Neuron (in vitro differentiated cells): Measurements from ENCODE around the gene MIOX.

Experiments used
- H2AFZ ChIP-seq: one replicate; pipeline ENCODE4 v1.6.1; 2013; ENCODE audit warnings: low read depth, mild to moderate bottlenecking, inconsistent platforms, low read length, moderate library complexity
- H3K27me3 ChIP-seq: one replicate; pipeline ENCODE4 v1.6.1; 2013; ENCODE audit warnings: low read length; ENCODE audit not compliant: insufficient read depth
- H3K36me3 ChIP-seq: one replicate; pipeline ENCODE4 v1.6.1; 2013; ENCODE audit warnings: low read length; ENCODE audit not compliant: insufficient read depth
- H3K4me1 ChIP-seq: one replicate; pipeline ENCODE4 v1.6.1; 2013; ENCODE audit warnings: low read length; ENCODE audit not compliant: insufficient read depth
- H3K4me3 ChIP-seq: 2 replicates; pipeline ENCODE4 v1.5.1; 2013; ENCODE audit warnings: mild to moderate bottlenecking, low read length, moderate library complexity
- H3K9me3 ChIP-seq: one replicate; pipeline ENCODE4 v1.6.1; 2013; ENCODE audit warnings: low read length

MIOX gene

GRCh38 chr22:50524676-50525103 lies 38.0 kb downstream of the MIOX start:
- peaks cover 32% of the 10 kb centered on the region for H3K36me3 ChIP-seq
- peaks cover 18% of the 10 kb centered on the region for H3K4me1 ChIP-seq
- H3K9me3 ChIP-seq: peaks cover 8% of the 10 kb centered on the region
- peak overlapping the region; percentile 79 for H3K4me3 ChIP-seq
- no peak overlapping the region for H2AFZ ChIP-seq
- no peaks in the 10 kb centered on the region for H3K27me3 ChIP-seq

- Histone ChIP-seq H3K27me3 (no peaks in the 10 kb centered on the region), H3K4me1 (peaks cover 18% of the 10 kb centered on the region), H2AFZ (peak within 1 kb of the TSS; percentile 76), H3K4me3 (peak within 1 kb of the TSS; percentile 79), H3K9me3 (peaks cover 10% of the 10 kb centered on the region), H3K36me3 (peaks cover 32% of the 10 kb centered on the region)
Measured at GRCh38 chr22:50525104-50525857, 38.6 kb downstream of the MIOX start, which contains the start of gene SCO2. TSS of gene SCO2 (minus strand) at chr22:50525598. CDS start at chr22:50524411, 1,187 bp downstream.

- Histone ChIP-seq H3K4me1 (peaks cover 18% of the 10 kb centered on the region), H3K4me3 (peak overlapping the region; percentile 79), H2AFZ (peak overlapping the region; percentile 76), H3K9me3 (peaks cover 12% of the 10 kb centered on the region), H3K27me3 (no peaks in the 10 kb centered on the region), H3K36me3 (peaks cover 31% of the 10 kb centered on the region)
Measured at GRCh38 chr22:50525858-50526107, 39.1 kb downstream of the MIOX start.

GRCh38 chr22:50526108-50526833 lies 39.6 kb downstream of the MIOX start:
- peak overlapping the region; percentile 79 for H3K4me3 ChIP-seq
- H2AFZ ChIP-seq: peak overlapping the region; percentile 76
- H3K36me3 ChIP-seq: peaks cover 26% of the 10 kb centered on the region
- peaks cover 4% of the 10 kb centered on the region for H3K27me3 ChIP-seq
- peaks cover 15% of the 10 kb centered on the region for H3K9me3 ChIP-seq
- peaks cover 18% of the 10 kb centered on the region for H3K4me1 ChIP-seq

GRCh38 chr22:50526834-50527801 lies 40.5 kb downstream of the MIOX start:
- Histone ChIP-seq H2AFZ (no peak overlapping the region), H3K4me3 (peak overlapping the region; percentile 79), H3K9me3 (peaks cover 15% of the 10 kb centered on the region), H3K36me3 (peaks cover 18% of the 10 kb centered on the region), H3K27me3 (peaks cover 7% of the 10 kb centered on the region), H3K4me1 (peaks cover 19% of the 10 kb centered on the region)

- Histone ChIP-seq H3K4me3 (no peak overlapping the region), H2AFZ (no peak overlapping the region), H3K36me3 (peaks cover 9% of the 10 kb centered on the region), H3K4me1 (peaks cover 26% of the 10 kb centered on the region), H3K9me3 (peaks cover 15% of the 10 kb centered on the region), H3K27me3 (peaks cover 7% of the 10 kb centered on the region)
Measured at GRCh38 chr22:50527921-50528681, 41.4 kb downstream of the MIOX start.

- peaks cover 26% of the 10 kb centered on the region for H3K4me1 ChIP-seq
- H3K4me3 ChIP-seq: no peak overlapping the region
- no peak overlapping the region for H2AFZ ChIP-seq
- peaks cover 15% of the 10 kb centered on the region for H3K9me3 ChIP-seq
- H3K27me3 ChIP-seq: peaks cover 7% of the 10 kb centered on the region
- H3K36me3 ChIP-seq: peaks cover 1% of the 10 kb centered on the region
Measured at GRCh38 chr22:50528682-50529415, 42.2 kb downstream of the MIOX start.

- no peaks in the 10 kb centered on the region for H3K36me3 ChIP-seq
- peaks cover 15% of the 10 kb centered on the region for H3K9me3 ChIP-seq
- H3K4me3 ChIP-seq: no peak overlapping the region
- H3K4me1 ChIP-seq: peaks cover 23% of the 10 kb centered on the region
- H3K27me3 ChIP-seq: peaks cover 7% of the 10 kb centered on the region
- no peak overlapping the region for H2AFZ ChIP-seq
Measured at GRCh38 chr22:50529416-50529896, 42.8 kb downstream of the MIOX start.

- Histone ChIP-seq H3K36me3 (no peaks in the 10 kb centered on the region), H3K4me1 (peaks cover 17% of the 10 kb centered on the region), H3K27me3 (peaks cover 7% of the 10 kb centered on the region), H3K9me3 (peaks cover 15% of the 10 kb centered on the region), H2AFZ (no peak within 1 kb of the TSS), H3K4me3 (no peak within 1 kb of the TSS)
Measured at GRCh38 chr22:50529897-50530579, 43.4 kb downstream of the MIOX start, which contains the start of gene TYMP. TSS of gene TYMP (minus strand) at chr22:50530012. CDS start at chr22:50529709, 303 bp downstream.

GRCh38 chr22:50530580-50530876 lies 43.9 kb downstream of the MIOX start:
- H3K36me3 ChIP-seq: no peaks in the 10 kb centered on the region
- H3K4me1 ChIP-seq: peaks cover 14% of the 10 kb centered on the region
- no peak overlapping the region for H2AFZ ChIP-seq
- peaks cover 15% of the 10 kb centered on the region for H3K9me3 ChIP-seq
- H3K27me3 ChIP-seq: peaks cover 7% of the 10 kb centered on the region
- H3K4me3 ChIP-seq: no peak overlapping the region

GRCh38 chr22:50530877-50531545 lies 44.4 kb downstream of the MIOX start:
- no peaks in the 10 kb centered on the region for H3K36me3 ChIP-seq
- peaks cover 7% of the 10 kb centered on the region for H3K27me3 ChIP-seq
- H3K4me1 ChIP-seq: peaks cover 14% of the 10 kb centered on the region
- no peak overlapping the region for H3K4me3 ChIP-seq
- H2AFZ ChIP-seq: no peak overlapping the region
- H3K9me3 ChIP-seq: peaks cover 15% of the 10 kb centered on the region
